ENCODE results near the gene POFUT2.

The POFUT2 gene

DNA sequence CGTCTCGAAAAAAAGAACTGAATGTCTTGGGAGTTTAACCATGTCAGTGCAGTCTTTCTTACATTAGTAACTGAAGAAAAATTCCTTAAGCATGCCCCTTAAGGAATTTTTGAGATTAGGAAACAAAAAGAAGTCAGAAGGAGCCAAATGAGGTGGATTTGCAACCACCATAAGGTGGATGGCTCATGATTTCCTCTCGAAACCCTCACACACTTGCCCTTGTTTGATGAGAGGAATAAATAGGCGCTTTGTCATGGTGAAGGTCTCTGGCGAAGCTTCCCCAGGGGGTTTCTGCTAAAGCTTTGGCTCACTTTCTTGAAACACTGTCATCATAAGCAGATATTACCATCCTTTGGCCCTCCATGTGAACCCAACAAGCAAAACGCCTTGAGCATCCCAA lies 68.2 kb downstream of the POFUT2 start:
- no peak overlapping the region for H3K4me3 ChIP-seq (ENCODE audit: low read depth, low read length)
- TF ChIP-seq CTCF (IDR thresholded peaks at IDR 0.05; ENCODE audit: low read depth, low read length) = no peak

DNA sequence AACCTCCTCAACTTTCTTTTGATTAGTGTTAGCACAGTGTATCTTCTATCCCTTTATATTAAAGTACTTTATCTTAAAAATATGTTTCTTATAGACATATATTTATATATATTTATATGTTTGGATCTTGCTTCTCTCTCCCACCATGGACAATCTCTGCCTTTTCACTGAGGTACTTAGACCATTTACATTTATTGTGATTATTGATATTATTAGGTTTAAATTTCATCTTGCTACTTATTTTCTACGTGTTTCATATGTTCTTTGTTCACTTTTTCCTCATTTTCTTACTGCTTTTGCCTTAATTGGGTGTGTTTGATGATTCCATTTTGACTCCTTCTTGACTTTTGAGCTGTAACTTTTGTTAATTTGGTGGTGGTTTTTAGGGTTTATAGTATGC lies 70.7 kb downstream of the POFUT2 start:
- no peak overlapping the region for H3K4me3 ChIP-seq (ENCODE audit: low read depth, low read length)
- no peak for TF ChIP-seq CTCF (IDR thresholded peaks at IDR 0.05; ENCODE audit: low read depth, low read length)

GRCh38 chr21:45215213-45215612 lies 72.5 kb downstream of the POFUT2 start:
- TF ChIP-seq CTCF (IDR thresholded peaks at IDR 0.05; ENCODE audit: low read depth, low read length) = no peak
- no peak overlapping the region for H3K4me3 ChIP-seq (ENCODE audit: low read depth, low read length)
